ENCODE results near the gene ST14.

The ST14 gene

DNA sequence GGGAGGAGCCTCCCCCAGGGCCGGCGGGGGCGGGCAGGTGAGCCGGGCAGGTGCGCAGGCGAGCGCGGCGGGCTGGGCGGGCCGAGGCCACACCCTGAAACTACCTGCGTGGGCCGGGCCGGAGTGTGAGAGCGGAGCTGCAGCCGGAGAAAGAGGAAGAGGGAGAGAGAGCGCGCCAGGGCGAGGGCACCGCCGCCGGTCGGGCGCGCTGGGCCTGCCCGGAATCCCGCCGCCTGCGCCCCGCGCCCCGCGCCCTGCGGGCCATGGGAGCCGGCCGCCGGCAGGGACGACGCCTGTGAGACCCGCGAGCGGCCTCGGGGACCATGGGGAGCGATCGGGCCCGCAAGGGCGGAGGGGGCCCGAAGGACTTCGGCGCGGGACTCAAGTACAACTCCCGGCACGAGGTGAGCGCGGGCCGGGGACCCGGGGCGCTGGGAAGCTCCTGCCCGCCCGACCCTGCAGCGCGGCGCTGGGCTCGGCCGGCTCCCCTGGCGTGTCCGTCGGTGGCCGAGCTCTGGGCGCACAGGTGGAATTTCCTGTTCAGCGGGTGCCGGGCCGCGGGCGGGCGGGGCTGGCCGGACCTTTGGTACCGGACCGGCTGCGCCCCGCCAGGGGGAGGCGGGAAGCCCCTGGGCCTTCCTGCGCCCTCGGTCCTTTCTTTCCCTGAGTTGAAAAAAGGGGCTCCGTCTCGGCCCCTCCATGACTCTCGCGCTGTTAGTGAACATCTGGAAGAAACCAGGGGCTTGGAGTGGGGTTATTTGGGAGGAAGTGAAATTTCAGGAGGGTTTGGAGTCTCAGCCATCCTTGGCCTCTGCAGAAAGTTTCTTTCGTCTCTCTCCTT lies at the start of gene ST14:
Gene ST14, plus strand, starts transcription at position 126 of the 841 bp plus-strand sequence. Its CDS starts 198 bp downstream, at position 324.
- ATAC-seq = no peak

DNA sequence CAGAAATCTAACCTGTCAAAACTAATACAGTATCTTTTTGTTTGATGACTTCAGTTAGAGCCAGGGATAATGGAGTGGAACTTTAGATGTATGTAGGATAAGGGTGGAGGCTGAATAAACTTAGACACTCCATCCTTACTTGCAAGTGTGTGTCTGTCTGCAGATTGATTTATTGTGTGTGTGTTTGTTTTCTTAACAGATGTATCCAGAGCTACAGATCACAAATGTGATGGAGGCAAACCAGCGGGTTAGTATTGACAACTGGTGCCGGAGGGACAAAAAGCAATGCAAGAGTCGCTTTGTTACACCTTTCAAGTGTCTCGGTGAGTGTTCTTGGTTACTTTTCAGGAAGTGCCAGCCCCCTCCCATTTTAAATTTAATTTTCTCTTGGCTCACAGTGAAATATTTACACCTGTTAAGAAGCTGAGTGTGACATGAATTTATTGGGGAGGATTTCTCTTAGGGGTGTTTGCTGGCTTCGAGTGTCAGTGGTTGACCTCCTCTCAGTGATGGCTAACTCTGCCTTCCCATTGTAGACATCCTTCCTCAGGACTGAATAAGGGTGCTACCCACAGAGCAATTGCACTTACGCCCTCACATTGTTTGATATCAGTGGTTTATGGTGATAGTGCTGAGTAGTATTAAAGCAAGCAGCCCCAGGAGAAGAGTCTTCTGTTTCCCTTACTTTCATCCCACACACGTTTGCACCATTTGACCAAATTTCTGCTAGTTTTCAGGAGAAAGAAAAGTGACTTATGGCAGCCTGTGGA lies 49.1 kb upstream of the ST14 start:
- no peak for ATAC-seq

DNA sequence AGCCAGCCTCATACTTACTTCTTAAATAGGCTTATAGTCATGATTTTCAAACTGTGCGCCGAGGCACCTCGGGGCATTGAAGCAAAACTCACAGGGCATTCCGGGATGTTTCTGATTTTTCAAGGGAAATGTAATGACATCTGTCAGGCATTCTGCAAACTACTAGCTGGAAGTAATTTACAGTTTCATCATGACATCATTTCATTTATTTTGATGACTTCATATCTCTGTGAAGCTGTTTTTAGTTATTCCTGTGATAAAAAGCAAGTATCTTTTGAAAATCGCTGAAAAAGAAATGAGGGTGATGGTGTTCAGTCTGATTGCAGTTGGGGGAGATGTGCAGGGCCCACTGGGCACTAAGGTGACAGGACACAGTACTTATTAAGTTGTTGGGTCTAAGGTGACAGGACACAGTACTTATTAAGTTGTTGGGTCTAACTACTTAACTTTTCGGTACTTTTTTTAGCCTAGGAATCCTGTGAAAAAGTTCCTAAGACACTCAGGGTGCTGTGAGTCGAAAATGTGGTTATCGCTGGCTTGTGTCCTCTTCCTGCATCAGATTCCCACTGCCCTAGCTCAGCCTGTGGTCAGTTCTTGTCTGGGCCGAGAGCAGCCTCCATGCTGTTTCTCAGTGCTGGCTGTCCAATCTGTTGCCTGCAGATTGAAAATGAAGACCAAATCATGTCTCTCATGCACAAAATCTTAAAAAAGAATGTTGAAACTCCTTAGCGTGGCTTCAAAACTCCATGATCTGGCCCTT lies 47.3 kb upstream of the ST14 start:
- ATAC-seq = no peak

DNA sequence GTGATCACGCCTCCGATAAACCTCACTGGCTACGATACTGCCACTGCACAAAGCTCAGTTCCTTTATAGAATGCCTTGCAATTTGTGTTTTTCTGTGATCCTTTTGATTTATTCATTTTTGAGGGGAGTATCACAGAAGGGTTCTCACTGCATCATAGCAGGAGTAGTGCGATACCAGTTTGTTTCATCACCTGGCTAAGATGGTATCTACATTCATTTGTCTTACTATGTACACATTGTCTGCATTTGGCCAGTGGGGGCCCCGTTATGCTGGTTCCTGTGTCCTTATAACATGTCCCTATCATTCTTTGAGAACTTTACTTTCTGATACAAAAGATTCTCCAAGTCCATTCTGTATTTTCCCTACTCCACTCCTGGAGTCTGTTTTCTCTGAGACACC lies 45.3 kb upstream of the ST14 start:
- no peak for ATAC-seq

DNA sequence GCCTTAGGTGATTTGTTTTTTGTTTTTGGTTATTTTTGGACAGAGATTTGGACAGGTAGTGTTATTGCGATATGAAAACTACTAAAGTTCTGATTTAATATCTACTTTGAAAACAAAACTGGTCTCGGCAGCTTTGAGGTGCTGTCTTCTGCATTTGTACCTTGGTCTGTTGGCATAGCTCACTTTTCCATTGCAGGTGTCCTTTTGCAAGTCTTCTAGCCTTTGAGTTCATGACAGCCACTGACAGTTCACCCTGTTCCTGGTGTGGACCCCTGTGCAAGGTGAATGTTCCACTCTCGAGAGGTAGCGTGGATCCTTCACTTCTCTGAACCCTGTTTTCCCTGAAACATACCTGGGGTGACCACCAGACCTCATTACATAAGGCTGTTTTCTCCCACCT lies 44.9 kb upstream of the ST14 start:
- no peak for ATAC-seq

DNA sequence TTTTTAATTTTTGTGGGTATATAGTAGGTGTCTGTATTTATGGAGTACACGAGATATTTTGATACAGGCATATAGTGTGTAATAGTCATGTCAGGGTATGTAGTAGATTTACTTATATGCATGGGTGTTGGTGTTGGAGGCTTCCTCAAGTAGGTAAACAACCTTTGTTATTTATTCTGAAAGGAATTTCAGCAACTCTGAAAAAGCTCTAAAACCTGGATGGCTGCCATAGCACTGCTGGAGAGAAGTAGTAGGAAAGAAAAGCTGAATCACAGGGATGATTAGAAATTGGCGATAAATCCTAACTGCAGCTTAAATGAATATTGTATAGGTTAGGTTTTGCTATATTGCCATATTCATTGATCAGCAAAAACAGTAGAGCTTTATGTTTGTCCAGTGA lies 44.4 kb upstream of the ST14 start:
- ATAC-seq = no peak

DNA sequence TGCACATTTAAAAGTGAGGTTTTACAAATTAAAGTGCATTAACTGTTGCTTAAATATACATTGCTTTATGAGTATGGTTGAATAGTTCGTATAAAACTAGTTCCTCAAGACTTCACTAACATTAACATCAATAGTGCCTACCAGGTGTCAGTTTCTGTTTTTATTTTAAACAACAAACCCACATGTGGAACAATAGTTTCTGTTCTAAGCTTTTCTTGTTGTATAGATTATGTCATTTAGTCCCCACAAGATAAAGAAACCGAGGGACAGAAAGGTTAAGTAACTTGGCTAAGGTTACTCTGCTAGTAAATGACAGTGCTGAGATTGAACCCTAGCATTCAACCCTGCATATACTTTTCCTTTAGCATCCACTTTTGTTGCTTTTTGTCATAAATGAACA lies 41.4 kb upstream of the ST14 start:
- peak; percentile 41 to 47 for ATAC-seq

DNA sequence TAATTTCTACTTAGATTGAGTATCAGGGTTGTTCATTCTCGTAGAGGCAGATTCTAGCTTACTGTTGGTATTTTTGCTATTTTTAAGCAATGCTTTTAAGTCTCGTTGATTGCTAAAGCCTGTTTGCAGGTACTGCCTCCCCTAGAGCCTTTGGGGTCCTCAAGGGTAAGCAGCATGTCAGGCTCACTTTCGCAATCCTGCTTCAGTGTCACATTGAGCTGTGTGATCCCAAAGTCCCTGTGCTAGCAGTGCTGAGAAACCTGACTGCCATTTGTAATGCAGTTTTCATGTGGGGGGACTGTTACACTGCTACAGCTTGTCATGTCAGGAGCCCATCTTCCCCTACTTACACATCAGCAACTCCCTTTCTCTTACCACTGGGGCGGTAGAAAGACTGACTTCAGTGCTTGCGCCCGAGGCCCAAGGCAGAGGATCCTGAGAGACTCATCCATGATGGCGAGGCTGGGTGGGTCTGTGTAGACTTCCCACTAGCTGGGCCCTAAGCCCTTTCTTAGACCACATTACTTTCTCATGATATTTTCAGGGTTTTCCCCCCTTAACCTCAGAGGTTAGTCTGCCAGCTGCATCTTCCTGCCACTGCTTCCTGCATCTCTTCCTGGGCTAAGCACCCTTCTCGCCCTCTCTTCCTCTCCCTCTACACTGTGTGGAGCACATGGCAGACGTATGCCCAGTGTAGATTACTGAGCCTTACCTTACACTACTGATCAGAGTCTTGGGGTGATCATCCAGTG lies 40.8 kb upstream of the ST14 start:
- peak; percentile 25 for ATAC-seq

DNA sequence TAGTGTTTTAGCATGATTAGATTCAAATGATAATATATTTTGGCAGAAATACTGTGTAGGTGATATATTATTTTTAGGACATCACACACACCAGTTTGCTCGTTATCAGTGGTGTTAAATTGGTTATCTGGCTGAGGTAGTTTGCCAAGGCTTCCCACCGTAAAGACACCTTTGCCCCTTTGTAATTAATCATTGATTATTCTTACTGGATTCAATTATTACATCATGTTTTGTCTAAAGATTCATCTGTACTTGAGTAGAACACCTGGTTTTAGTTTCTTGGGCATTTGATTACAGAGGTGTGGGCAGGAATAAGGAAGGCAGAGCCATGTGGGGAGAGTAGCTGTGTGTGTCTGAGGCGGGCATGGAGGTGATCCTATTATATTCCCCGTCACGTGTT lies 39.5 kb upstream of the ST14 start:
- ATAC-seq = no peak

DNA sequence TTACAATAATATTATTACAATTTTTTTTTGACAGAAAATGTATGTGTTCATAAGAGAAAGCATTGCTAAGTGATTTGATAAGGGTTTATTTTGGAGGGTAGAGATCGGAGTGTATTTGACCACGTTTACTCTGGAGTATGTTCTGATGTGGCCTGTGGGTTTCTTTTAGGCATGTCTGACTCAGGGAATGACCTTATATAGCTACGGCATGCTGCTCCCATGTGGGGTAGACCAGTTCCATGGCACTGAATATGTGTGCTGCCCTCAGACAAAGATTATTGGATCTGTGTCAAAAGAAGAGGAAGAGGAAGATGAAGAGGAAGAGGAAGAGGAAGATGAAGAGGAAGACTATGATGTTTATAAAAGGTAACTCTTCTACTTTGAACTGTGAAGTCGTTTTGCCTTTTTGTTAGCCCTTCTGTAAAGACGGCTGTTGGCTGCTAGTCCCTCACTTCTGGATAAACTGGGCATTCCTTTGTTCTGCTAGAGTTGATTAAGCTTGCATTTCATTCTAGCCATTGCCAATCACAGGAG lies 38.1 kb upstream of the ST14 start:
- ATAC-seq = peak; percentile 68 to 72

DNA sequence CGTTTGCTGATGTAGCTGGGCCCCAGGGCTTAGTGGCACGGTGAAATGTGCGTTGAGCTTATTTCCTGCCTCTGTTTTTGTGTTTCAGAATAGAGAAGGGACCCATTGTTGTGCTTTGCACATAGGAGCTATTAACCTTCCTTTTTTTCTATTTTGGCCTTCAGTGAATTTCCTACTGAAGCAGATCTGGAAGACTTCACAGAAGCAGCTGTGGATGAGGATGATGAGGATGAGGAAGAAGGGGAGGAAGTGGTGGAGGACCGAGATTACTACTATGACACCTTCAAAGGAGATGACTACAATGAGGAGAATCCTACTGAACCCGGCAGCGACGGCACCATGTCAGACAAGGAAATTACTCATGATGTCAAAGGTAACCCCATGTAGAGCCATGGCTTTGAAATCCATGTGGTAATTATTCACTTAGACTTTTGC lies 37.4 kb upstream of the ST14 start:
- ATAC-seq = peak; percentile 77 to 78

DNA sequence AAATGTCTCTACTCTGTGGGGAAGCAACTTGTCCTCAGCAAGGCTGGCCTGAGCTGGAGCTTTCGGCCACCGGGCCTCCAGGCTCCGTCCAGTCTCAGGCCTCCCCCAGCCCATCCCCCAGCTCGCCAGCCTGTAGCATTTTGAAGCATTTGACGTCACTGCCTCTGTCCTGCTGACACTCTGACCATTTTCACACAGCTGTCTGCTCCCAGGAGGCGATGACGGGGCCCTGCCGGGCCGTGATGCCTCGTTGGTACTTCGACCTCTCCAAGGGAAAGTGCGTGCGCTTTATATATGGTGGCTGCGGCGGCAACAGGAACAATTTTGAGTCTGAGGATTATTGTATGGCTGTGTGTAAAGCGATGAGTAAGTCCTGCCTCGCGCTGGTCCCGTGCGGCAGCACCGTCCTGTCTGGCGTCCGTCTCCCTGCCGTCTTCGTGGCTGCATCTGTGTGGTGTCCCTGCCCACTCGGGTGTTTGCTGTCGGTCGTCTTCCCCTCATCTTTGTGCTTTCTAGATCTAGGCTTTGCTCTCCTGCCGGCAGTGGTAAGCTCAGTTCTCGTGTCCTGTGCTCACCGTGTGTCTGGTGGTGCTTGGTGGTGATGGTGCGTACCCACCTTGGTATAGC lies 36.1 kb upstream of the ST14 start:
- no peak for ATAC-seq

DNA sequence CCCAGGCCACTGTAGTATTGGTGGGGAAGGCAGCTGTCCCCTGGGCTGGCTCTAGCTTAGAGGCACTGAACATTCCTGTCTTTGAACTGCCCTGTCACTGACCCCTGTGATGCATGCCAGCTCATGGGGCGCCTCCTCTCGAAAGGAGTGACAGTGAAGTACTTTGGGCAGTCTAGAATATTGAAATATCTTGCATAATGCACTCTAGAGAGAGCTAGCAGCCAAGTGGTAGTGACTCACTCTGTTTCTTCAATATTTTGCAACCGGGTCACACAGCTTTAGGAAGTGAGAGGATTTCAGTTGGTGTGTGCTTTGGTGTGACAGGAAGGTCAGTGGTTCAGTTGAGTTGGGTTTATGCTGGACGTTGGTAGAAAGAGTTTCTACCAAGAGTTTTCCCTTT lies 35.5 kb upstream of the ST14 start:
- ATAC-seq = no peak

DNA sequence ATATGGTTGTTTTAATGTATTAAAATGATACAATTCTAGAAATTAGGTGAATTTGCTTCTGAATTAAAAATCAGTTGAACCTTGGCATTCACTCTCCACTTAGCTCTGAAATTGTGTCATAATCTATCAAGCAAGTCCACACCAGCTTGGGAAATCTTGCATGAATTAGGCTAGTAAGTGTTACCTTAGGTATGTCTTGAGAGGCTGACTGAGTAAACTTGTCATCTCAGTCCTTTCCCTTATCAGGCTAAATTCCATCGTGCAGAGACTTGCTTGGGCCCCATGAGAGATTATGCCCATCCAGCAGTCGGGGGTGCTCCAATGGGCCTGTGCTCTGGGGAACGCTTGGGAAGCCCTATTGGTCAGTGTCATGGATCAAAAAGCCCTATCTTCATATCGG lies 33.9 kb upstream of the ST14 start:
- ATAC-seq = no peak

DNA sequence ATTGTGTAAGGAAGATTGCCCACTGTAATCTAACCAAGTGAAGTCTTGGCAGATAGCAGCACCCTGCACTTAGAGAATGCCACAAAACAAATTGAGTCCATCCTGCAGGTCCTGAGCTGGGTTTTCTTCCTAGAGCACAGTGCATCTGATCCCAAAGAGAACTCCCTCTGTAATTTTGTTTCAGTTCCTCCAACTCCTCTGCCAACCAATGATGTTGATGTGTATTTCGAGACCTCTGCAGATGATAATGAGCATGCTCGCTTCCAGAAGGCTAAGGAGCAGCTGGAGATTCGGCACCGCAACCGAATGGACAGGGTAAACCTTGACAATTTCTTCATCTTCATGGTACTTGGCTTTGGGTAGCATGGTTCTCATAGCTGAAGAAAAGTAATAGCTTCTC lies 33.1 kb upstream of the ST14 start:
- ATAC-seq = no peak

DNA sequence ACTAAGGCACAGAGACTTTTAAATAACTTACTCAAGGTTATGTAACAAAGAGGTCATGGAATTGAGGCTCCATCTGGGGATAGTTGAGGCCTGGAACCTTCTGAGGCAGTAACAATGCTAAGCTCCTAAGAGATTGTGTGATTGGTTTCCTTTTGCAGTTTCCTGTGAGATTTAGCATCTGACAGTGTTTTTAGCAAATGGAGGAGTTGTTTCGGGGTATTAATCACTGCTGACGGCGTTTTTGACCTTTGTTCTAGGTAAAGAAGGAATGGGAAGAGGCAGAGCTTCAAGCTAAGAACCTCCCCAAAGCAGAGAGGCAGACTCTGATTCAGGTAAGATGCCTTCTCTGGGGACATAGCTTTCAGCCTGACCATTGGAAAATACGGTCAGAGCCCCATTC lies 32.1 kb upstream of the ST14 start:
- no peak for ATAC-seq

DNA sequence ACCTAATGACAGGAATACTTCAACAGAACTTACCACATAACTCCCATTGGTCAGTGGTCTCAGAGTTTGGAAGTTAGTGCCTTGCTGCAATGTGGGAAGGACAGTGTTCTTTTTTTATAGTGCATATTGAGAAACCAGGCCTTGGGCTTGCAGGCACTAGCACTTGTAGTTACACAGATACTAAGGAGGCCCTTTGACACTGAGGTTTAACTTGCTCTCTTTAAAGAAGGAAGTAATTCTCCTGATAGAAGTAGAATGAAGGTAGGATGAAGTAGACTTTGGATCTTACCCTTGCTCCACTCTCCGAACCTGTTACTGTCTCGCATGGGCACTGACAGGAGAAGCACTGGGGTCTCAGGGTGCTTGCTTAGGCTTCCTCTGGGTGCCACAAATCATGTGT lies 31.0 kb upstream of the ST14 start:
- no peak for ATAC-seq

DNA sequence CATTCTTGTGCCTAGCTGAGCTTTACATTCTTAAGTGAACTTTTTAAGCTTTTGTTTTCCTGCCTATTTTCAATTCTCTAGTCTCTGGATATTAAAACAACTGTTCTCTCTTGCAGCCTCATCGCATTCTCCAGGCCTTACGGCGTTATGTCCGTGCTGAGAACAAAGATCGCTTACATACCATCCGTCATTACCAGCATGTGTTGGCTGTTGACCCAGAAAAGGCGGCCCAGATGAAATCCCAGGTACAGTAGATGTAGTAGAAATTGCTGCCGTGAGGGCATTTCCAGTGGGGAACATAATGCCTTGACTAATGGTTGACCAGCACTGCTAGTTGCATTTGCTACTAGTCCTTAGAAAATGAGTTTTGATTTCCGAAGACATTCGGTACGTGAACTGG lies 29.7 kb upstream of the ST14 start:
- no peak for ATAC-seq

DNA sequence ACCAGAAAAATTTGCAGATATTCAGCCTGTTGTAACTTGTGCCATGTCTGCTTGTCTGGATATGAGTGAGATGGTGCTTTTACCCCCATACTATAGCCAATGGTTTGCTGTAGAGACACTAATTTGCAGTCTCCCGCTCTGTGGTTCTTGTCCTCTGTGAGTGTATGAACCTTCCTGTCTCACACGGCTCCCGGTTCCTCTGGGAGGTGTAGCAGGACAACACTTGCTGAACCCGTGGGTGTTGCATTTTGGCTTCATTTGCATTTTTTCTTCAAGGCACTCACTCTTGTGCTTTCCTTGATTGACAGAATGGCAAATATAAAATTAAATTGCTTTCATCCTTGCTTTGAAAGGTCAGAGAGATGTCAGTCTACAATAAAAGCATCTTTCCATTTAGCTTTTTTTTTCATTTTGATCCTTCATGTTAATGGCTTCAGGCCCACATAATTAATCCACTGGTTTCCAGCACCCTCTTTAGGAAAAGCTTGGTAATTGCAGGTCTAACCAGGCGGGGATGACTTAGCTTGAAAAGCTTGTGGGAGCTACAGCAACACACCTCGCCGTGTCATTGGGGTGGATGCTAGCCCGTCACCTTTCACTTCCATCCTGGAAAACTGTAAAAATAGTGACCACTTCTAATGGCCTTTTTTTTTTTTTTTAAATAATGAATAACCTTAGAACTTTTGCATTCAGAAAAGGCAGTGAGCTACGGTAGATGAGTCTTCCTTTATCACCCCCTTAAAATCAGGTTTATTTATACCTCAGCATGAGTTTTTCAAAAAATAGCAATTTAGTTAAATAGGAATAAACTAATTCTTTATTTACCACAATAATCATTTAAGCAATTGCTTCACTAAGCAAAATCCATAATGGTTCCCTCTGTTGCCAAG lies 27.4 kb upstream of the ST14 start:
- ATAC-seq = peak; percentile 65 to 75

DNA sequence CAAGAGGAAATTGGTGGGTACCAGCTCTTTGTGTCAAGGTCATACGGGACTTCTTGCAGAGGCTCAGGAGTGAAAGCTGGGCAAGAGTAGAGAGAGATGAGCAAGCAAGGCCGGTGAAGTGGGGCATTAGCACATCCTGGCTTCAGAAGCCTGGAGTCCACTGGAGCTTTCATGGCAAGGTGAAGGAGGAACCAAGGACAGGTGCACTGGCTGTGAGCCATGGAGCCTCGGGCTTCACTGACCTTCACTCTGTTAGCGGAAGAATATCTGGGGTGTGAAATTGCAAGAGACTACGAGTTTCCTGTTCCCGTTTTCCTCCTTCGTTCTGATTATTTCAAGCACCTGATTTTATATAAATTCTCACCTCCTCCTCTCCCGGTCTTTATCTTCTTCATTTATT lies 25.9 kb upstream of the ST14 start:
- no peak for ATAC-seq

DNA sequence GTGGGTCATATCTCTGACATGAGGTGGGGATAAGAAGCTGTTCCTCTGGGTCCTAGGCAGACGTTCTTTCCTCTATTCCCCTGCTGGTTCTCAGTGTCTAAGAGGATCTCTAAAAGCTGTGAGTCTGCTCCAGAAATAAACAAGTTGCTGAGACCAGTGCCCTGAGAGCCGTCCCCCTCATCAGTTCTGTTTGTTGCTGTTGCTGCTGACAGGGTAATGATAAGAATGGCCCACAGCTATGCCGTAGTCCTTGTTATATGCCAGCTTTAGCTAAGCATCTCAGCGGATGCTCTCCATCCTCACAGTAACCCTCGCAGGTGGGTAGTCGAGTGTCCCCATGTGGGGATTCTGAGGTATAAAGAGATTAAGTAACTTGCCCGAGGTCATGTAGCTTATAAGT lies 23.5 kb upstream of the ST14 start:
- no peak for ATAC-seq

Data from activated CD4-positive, CD25-positive, alpha-beta regulatory T cell treated with anti-CD3 and anti-CD28 coated beads, Interleukin-2, amount 50 U/mL, for 24 hours (primary cell).